Effector memory CD4-positive, alpha-beta T cell (primary cell): ENCODE results near the gene MBD4.

ENCODE experiments used
- DNase-seq, 3 donors: peaks; one replicate each; pipeline ENCODE4 v3.0.0-alpha.2; 2020
- H3K27ac ChIP-seq: 2 replicates; pipeline ENCODE4 v1.7.0; 2013; ENCODE audit warnings: mild to moderate bottlenecking, low read length, moderate library complexity; ENCODE audit not compliant: insufficient read depth, poor library complexity, severe bottlenecking
- H3K27me3 ChIP-seq: replicated peaks from 2 replicates; pipeline ENCODE4 v1.7.0; 2013; ENCODE audit warnings: mild to moderate bottlenecking, low read length; ENCODE audit not compliant: insufficient read depth, control insufficient read depth, poor library complexity, severe bottlenecking
- H3K36me3 ChIP-seq: 2 replicates; pipeline ENCODE4 v1.7.0; 2013; ENCODE audit warnings: mild to moderate bottlenecking, low read length, moderate library complexity; ENCODE audit not compliant: control insufficient read depth, insufficient read depth
- H3K4me1 ChIP-seq: 2 replicates; pipeline ENCODE4 v1.7.0; 2013; ENCODE audit warnings: low read length, mild to moderate bottlenecking; ENCODE audit not compliant: control insufficient read depth, insufficient read depth, poor library complexity, severe bottlenecking
- H3K4me3 ChIP-seq: 2 replicates; pipeline ENCODE4 v1.7.0; 2013; ENCODE audit warnings: low read length, low read depth, mild to moderate bottlenecking; ENCODE audit not compliant: insufficient read depth, poor library complexity, severe bottlenecking
- H3K9me3 ChIP-seq: 2 replicates; pipeline ENCODE4 v1.7.0; 2013; ENCODE audit warnings: mild to moderate bottlenecking, low read length, moderate library complexity; ENCODE audit not compliant: control insufficient read depth

MBD4 gene

DNA sequence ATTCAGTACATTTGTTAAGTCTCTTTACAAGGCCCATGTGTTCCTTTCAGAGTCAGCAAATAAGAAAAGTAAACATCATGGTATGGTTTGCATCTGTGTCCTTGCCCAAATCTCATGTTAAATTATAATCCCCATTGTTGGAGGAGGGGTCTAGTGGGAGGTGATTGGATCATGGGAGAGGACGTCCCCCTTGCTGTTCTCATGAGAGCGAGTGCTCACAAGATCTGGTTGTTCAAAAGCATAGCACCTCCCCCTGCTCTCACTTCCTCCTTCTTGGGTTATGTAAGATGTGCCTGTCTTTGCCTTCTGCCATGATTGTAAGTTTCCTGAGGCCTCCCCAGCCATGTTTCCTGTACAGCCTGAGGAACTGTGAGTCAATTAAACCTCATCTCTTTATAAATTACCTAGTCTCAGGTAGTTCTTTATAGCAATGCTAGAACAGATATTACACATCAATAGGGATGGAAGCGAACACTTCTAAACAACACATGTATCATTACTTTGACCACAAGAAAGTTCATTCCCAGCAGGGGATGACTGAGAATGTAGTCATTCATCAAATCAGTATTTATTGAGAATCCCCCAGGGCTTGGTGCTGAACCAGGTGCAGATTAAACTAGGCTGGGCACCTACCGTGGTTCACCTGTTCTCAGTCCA, 15.4 kb downstream of the MBD4 start:
- Histone ChIP-seq H3K9me3 (no peaks in the 10 kb centered on the region), H3K27ac (no peak overlapping the region), H3K4me3 (no peak overlapping the region), H3K27me3 (no peaks in the 10 kb centered on the region), H3K4me1 (peaks cover 7% of the 10 kb centered on the region), H3K36me3 (no peaks in the 10 kb centered on the region)
- DNase-seq: no peak

- Histone ChIP-seq H3K27me3 (no peaks in the 10 kb centered on the region), H3K4me1 (peaks cover under 1% of the 10 kb centered on the region), H3K9me3 (no peaks in the 10 kb centered on the region), H3K4me3 (no peak overlapping the region), H3K36me3 (no peaks in the 10 kb centered on the region), H3K27ac (no peak overlapping the region)
- no peak for DNase-seq
Observed at GRCh38 chr3:129422897-129423296, 16.9 kb downstream of the MBD4 start.

DNA sequence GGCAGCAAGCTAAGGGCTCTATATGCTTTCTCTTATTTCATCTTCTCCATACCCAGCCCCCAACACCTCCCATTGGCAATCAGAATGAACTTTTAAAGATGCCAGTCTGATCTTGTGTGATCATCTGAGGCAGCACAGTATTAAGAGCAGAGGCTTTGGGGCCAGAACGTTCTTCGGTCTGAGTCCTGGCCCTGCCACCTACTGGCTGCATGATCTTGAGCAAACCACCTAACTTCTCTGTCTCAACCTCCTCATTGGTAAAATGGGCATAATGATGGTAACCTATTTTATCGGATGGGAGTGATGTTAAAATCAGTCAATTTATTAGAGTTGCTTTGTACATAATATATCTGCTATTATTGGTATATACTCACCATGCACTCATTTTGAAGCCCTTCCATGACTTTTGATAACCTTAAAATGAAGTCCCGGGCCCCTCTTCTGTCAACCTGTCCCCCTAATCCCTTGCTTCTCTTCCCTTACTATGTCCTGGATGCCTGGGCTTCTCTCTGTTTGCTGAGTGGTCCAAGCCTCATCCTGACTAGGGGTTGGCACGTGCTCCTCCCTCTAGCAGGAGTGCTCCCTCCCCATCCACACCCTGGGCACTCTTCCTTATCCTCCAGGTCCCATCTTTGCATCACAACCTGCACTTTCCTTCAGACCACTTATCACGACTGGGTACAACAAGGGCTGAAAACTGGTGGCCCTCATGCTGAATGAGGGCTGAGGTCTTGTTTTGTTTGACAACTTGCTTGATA, 17.6 kb downstream of the MBD4 start:
- no peaks in the 10 kb centered on the region for H3K27me3 ChIP-seq
- no peak overlapping the region for H3K4me3 ChIP-seq
- no peaks in the 10 kb centered on the region for H3K9me3 ChIP-seq
- no peak for DNase-seq
- H3K4me1 ChIP-seq: no peaks in the 10 kb centered on the region
- no peak overlapping the region for H3K27ac ChIP-seq
- H3K36me3 ChIP-seq: no peaks in the 10 kb centered on the region

GRCh38 chr3:129421236-129421883, 18.4 kb downstream of the MBD4 start:
- H3K9me3 ChIP-seq: no peaks in the 10 kb centered on the region

DNA sequence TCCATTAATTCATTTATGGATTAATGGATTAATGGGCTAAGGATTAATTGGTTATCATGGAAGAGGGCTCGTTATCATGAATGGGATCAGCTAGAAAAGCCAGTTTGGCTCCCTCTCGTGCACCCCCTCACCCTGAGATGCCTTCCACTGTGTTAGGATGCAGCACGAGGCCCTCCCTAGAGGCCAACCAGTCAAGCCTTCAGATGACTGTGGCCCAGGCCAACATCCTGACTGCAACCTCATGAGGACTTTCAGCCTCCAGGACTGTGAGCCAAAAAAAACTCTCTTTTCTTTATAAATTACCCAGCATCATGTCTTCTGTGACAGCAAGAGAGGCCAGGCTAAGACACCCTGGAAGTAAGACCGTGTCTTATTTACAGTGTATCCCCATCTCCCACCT, 20.3 kb downstream of the MBD4 start:
- Histone ChIP-seq H3K36me3 (no peaks in the 10 kb centered on the region), H3K27ac (no peak overlapping the region), H3K4me1 (no peaks in the 10 kb centered on the region), H3K4me3 (no peak overlapping the region), H3K9me3 (no peaks in the 10 kb centered on the region), H3K27me3 (no peaks in the 10 kb centered on the region)
- no peak for DNase-seq

More at GRCh38 chr3:129421236-129421883, 18.4 kb downstream of the MBD4 start:
- Histone ChIP-seq H3K27me3 (no peaks in the 10 kb centered on the region), H3K4me3 (no peak overlapping the region), H3K36me3 (no peaks in the 10 kb centered on the region), H3K27ac (no peak overlapping the region), H3K4me1 (no peaks in the 10 kb centered on the region)
- no peak for DNase-seq

- no peak overlapping the region for H3K4me3 ChIP-seq
- no peak for DNase-seq
- no peaks in the 10 kb centered on the region for H3K9me3 ChIP-seq
- no peaks in the 10 kb centered on the region for H3K27me3 ChIP-seq
- no peaks in the 10 kb centered on the region for H3K36me3 ChIP-seq
- no peak overlapping the region for H3K27ac ChIP-seq
- no peaks in the 10 kb centered on the region for H3K4me1 ChIP-seq
Observed at GRCh38 chr3:129418041-129418973, 21.4 kb downstream of the MBD4 start.

DNA sequence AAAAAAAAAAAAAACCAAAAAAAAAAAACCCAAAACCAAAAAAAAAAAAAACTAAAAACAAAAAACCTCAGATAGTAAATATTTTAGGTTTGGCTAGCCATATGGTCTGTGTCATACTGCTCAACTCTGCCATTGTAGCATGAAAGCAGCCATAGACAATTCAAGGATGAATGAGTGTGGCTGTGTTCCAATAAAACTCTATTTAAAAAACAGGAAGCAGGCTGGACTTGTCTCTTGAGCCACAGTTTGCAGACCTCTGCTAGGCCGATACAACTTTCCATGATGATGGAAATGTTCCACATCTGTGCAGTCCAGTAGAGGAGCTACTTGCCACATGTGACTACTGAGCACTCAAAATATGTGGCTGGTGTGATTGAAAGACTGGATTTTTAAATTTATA, 22.4 kb downstream of the MBD4 start:
- Histone ChIP-seq H3K4me3 (no peak overlapping the region), H3K9me3 (no peaks in the 10 kb centered on the region), H3K36me3 (no peaks in the 10 kb centered on the region), H3K4me1 (no peaks in the 10 kb centered on the region), H3K27me3 (no peaks in the 10 kb centered on the region), H3K27ac (no peak overlapping the region)
- DNase-seq: no peak

- Histone ChIP-seq H3K27me3 (no peaks in the 10 kb centered on the region), H3K36me3 (no peaks in the 10 kb centered on the region), H3K9me3 (no peaks in the 10 kb centered on the region), H3K4me1 (no peaks in the 10 kb centered on the region), H3K27ac (no peak overlapping the region), H3K4me3 (no peak overlapping the region)
- DNase-seq: no peak
Observed at GRCh38 chr3:129416415-129416814, 23.3 kb downstream of the MBD4 start.

GRCh38 chr3:129415830-129416229, 23.9 kb downstream of the MBD4 start:
- Histone ChIP-seq H3K27me3 (no peaks in the 10 kb centered on the region), H3K4me1 (no peaks in the 10 kb centered on the region), H3K36me3 (no peaks in the 10 kb centered on the region), H3K4me3 (no peak overlapping the region), H3K9me3 (no peaks in the 10 kb centered on the region), H3K27ac (no peak overlapping the region)
- DNase-seq: no peak
